Stimulated activated CD8-positive, alpha-beta memory T cell treated with anti-CD3 and anti-CD28 coated beads, Interleukin-7, amount 100 ng/mL, for 24 hours (primary cell): Measurements from ENCODE around the gene ALCAM.
"Not testable (repeated sequence)": the region's sequence is repeated elsewhere in the genome, so short reads cannot be mapped to it uniquely, and the experiment has no call there.

ENCODE experiments used
- DNase-seq: peaks from one replicate; pipeline ENCODE4 v3.0.0-alpha.2; 2020; ENCODE audit warnings: low read depth

ALCAM gene

GRCh38 chr3:105593315-105593714 is 226.6 kb downstream of the ALCAM start:
- no peak for DNase-seq

GRCh38 chr3:105594219-105594618 is 227.5 kb downstream of the ALCAM start:
- no peak for DNase-seq

- no peak for DNase-seq
Observed at GRCh38 chr3:105598042-105598796, 231.5 kb downstream of the ALCAM start.

- no peak for DNase-seq
Observed at GRCh38 chr3:105599350-105599749, 232.6 kb downstream of the ALCAM start.

- DNase-seq: not testable (repeated sequence)
Observed at GRCh38 chr3:105601756-105602155, 235.0 kb downstream of the ALCAM start.

- not testable (repeated sequence) for DNase-seq
Observed at GRCh38 chr3:105602286-105602685, 235.6 kb downstream of the ALCAM start.

- DNase-seq: not testable (repeated sequence)
Observed at GRCh38 chr3:105603516-105603915, 236.8 kb downstream of the ALCAM start.

GRCh38 chr3:105606016-105606415 is 239.3 kb downstream of the ALCAM start:
- no peak for DNase-seq

GRCh38 chr3:105608623-105609022 is 241.9 kb downstream of the ALCAM start:
- no peak for DNase-seq

GRCh38 chr3:105610473-105610872 is 243.8 kb downstream of the ALCAM start:
- no peak for DNase-seq

- DNase-seq: no peak
Observed at GRCh38 chr3:105611304-105612192, 244.8 kb downstream of the ALCAM start.

GRCh38 chr3:105613120-105613519 is 246.4 kb downstream of the ALCAM start:
- DNase-seq: no peak

GRCh38 chr3:105614288-105615030 is 247.8 kb downstream of the ALCAM start:
- DNase-seq: no peak

- no peak for DNase-seq
Observed at GRCh38 chr3:105615814-105616213, 249.1 kb downstream of the ALCAM start.

- no peak for DNase-seq
Observed at GRCh38 chr3:105616374-105617121, 249.8 kb downstream of the ALCAM start.

GRCh38 chr3:105618556-105618955 is 251.8 kb downstream of the ALCAM start:
- no peak for DNase-seq

GRCh38 chr3:105619651-105620050 is 252.9 kb downstream of the ALCAM start:
- DNase-seq: no peak

- no peak for DNase-seq
Observed at GRCh38 chr3:105620236-105620635, 253.5 kb downstream of the ALCAM start.

GRCh38 chr3:105622169-105622568 is 255.5 kb downstream of the ALCAM start:
- DNase-seq: no peak
